A673 (cell line): ENCODE data around the gene IRS1. TPM values are rescaled to one million over a fixed set of nuclear protein-coding genes. Genes with fewer than 3 reads are reported as not detected.

Experiments used
- BruUV-seq: library from RNA; stranded (reverse); fragments of 400-500 nt; replicated peaks from 2 replicates; lab custom pipeline; 2021; lab: Mats Ljungman, UMichigan
- CTCF ChIA-PET: fragments of 300-600 bp; sonication (Branson Sonifier 250); formaldehyde crosslinking; loops from one replicate; lab custom pipeline; 2022; ENCODE audit warnings: antibody characterized with exemption; lab: Charles Lee
- POLR2A ChIA-PET: fragments of 300-600 bp; sonication (Branson Sonifier 250); formaldehyde crosslinking; loops from one replicate; lab custom pipeline; 2022; ENCODE audit warnings: antibody characterized with exemption; ENCODE audit not compliant: low non-redundant PET; lab: Charles Lee
- DNase-seq: peaks from one replicate; pipeline ENCODE4 v3.0.0-alpha.2; 2015; ENCODE audit warnings: low spot score
- H3K27ac ChIP-seq: fragments of 200-600 bp; sonication (generic); 2 replicates; pipeline ENCODE4 v1.5.1; 2016; ENCODE audit warnings: mixed run types, low read depth, mild to moderate bottlenecking, mixed read lengths, antibody characterized with exemption, low read length; ENCODE audit not compliant: poor library complexity, severe bottlenecking
- H3K27me3 ChIP-seq: fragments of 200-600 bp; sonication (generic); replicated peaks from 2 replicates; pipeline ENCODE4 v1.6.1; 2017; ENCODE audit warnings: mixed run types, low read depth, mild to moderate bottlenecking, mixed read lengths, antibody characterized with exemption, low read length; ENCODE audit not compliant: insufficient read depth, poor library complexity
- H3K36me3 ChIP-seq: fragments of 200-600 bp; sonication (generic); 2 replicates; pipeline ENCODE4 v1.6.1; 2016; ENCODE audit warnings: mixed run types, mild to moderate bottlenecking, mixed read lengths, antibody characterized with exemption, low read length; ENCODE audit not compliant: insufficient read depth, poor library complexity, severe bottlenecking
- H3K4me1 ChIP-seq: fragments of 200-600 bp; sonication (generic); 2 replicates; pipeline ENCODE4 v1.6.1; 2017; ENCODE audit warnings: mixed run types, mild to moderate bottlenecking, mixed read lengths, antibody characterized with exemption, low read length; ENCODE audit not compliant: insufficient read depth, poor library complexity, severe bottlenecking
- H3K4me3 ChIP-seq: fragments of 200-600 bp; sonication (generic); 2 replicates; pipeline ENCODE4 v1.5.1; 2016; ENCODE audit warnings: low read depth, mixed run types, mild to moderate bottlenecking, mixed read lengths, low read length; ENCODE audit not compliant: poor library complexity, severe bottlenecking
- H3K9me3 ChIP-seq: fragments of 200-600 bp; sonication (generic); 2 replicates; pipeline ENCODE4 v1.6.1; 2016; ENCODE audit warnings: mixed run types, low read depth, mild to moderate bottlenecking, mixed read lengths, antibody characterized with exemption, low read length; ENCODE audit not compliant: poor library complexity, severe bottlenecking
- EZH2 ChIP-seq: fragments of 200-600 bp; sonication (generic); IDR thresholded peaks from 2 replicates; pipeline ENCODE4 v1.6.1; 2017; ENCODE audit warnings: borderline replicate concordance, low read depth, mild to moderate bottlenecking, mixed read lengths, antibody characterized with exemption, low read length; ENCODE audit not compliant: poor library complexity, severe bottlenecking
- intact Hi-C: fragments of 100-400 bp; cut with micrococcal nuclease; formaldehyde crosslinking; loops from one replicate; pipeline ENCODE4 v1.10.0; 2022; ENCODE audit not compliant: unreplicated experiment
- total RNA-seq: library from RNA; stranded (reverse); gene quantifications from 2 replicates; pipeline ENCODE4 v1.2.3, GENCODE V29; 2021
- TF ChIP-seq, protein P1 (sequence below): fragments of 300-800, 200-600 bp; sonication (generic); conservative IDR thresholded peaks from 2 replicates; pipeline ENCODE4 v1.5.1; 2017; ENCODE audit warnings: low read depth, mild to moderate bottlenecking, antibody characterized with exemption, low read length, moderate library complexity, mixed read lengths

The IRS1 gene
- total RNA-seq, 1 experiment from 2014 or later: 29.3 TPM

DNA sequence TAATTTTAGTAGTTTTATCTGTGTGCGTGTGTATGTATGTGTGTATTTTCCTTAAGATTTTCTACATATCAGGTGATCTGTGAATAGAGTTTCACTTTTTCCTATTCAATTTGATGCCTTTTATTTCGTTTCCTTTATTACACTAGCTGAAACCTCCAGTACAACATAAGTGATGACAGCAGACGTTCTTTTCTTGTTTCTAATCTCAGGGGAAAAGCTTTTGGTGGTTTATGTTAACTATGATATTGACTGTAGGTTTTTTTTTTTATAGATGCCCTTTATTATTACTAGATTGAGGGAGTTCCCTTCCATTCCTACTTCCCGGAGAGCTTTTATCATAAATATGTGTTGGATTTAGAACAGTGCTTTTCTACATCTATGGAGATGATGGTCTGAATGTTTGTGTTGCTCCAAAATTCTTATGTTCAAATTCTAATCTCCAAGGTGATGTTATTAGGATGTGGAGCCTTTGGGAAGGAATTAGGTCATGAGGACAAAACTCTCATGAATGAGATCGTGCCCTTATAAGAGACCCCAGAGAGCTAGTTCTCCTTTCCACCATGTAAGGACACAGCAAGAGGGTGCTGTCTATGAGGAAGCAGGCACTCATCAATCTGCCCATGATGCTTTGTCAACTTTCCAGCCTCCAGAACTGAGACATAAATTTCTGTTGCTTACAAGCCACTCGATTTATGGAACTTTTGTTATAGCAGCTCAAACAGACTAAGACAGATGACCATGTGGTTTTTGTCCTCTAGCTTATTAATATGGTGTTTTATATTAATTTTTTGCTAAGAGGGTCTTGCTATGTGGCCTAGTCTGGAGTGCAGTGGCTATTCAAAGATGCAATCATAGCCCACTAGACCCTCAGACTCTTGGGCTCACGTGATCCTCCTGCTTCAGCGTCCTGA is 30.4 kb upstream of the IRS1 start:
- no peaks in the 10 kb centered on the region for H3K36me3 ChIP-seq
- DNase-seq: no peak
- H3K4me1 ChIP-seq: no peaks in the 10 kb centered on the region
- POLR2A ChIA-PET: no interaction called here
- no peak overlapping the region for H3K4me3 ChIP-seq
- H3K9me3 ChIP-seq: no peaks in the 10 kb centered on the region
- TF ChIP-seq, protein P1, sequence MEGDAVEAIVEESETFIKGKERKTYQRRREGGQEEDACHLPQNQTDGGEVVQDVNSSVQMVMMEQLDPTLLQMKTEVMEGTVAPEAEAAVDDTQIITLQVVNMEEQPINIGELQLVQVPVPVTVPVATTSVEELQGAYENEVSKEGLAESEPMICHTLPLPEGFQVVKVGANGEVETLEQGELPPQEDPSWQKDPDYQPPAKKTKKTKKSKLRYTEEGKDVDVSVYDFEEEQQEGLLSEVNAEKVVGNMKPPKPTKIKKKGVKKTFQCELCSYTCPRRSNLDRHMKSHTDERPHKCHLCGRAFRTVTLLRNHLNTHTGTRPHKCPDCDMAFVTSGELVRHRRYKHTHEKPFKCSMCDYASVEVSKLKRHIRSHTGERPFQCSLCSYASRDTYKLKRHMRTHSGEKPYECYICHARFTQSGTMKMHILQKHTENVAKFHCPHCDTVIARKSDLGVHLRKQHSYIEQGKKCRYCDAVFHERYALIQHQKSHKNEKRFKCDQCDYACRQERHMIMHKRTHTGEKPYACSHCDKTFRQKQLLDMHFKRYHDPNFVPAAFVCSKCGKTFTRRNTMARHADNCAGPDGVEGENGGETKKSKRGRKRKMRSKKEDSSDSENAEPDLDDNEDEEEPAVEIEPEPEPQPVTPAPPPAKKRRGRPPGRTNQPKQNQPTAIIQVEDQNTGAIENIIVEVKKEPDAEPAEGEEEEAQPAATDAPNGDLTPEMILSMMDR: no peak
- TF ChIP-seq EZH2: no peak
- no TSS peak for BruUV-seq
- H3K27ac ChIP-seq: no peak overlapping the region
- CTCF ChIA-PET: interaction anchor here (0.6 kb wide), 2 partner anchors 28 to 1164 kb away, joined by 3 to 6 read pairs; no protein-coding TSS in a partner anchor
- no peaks in the 10 kb centered on the region for H3K27me3 ChIP-seq
- intact Hi-C loops: no loop called here

DNA sequence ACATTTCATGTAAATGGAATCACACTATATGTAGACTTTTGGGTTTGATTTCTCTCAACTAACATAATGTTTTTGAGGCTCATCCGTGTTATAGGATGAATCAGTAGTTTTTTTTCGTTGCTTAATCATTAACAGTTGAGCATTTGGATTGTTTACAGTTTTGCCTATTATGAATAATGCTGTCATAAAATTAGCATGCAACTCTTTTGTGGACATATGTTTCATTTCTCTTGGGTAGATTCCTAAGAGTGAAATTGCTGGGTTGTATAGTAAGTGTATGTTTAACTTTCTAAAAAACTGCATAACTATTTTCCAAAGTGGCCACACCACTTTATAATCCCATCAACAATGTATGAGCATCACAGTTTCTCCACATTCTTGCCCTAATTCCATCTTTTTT is 28.6 kb upstream of the IRS1 start:
- ChIA-PET POLR2A (no interaction called here), CTCF (no interaction called here)
- Histone ChIP-seq H3K9me3 (no peaks in the 10 kb centered on the region), H3K36me3 (no peaks in the 10 kb centered on the region), H3K27me3 (no peaks in the 10 kb centered on the region), H3K4me1 (no peaks in the 10 kb centered on the region), H3K27ac (no peak overlapping the region), H3K4me3 (no peak overlapping the region)
- BruUV-seq: no TSS peak
- no peak for DNase-seq
- TF ChIP-seq, protein P1: no peak
- no peak for TF ChIP-seq EZH2
- intact Hi-C loops: no loop called here

DNA sequence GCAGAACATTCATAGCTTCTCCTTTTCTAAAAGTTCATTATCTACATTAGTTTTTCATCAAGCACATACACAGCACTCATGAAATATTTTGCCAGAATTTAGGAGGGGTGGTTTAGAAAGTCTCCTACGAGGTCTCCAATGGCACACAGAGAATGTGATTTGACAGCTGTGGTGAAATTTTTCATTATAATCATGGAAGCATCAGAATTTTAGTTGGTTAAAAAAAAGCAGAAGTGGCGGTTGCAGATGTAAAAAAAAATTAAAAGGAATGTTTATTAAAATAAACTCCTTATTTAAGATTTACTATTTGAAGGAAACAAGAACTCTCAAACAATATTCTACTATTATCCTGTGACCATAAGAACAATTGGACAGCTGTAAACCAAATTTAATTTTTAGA is 25.4 kb upstream of the IRS1 start:
- H3K4me1 ChIP-seq: no peaks in the 10 kb centered on the region
- CTCF ChIA-PET: no interaction called here
- DNase-seq: no peak
- H3K36me3 ChIP-seq: no peaks in the 10 kb centered on the region
- no peak for TF ChIP-seq EZH2
- TF ChIP-seq, protein P1: no peak
- no peak overlapping the region for H3K27ac ChIP-seq
- H3K27me3 ChIP-seq: no peaks in the 10 kb centered on the region
- no peaks in the 10 kb centered on the region for H3K9me3 ChIP-seq
- H3K4me3 ChIP-seq: no peak overlapping the region
- BruUV-seq: no TSS peak
- POLR2A ChIA-PET: interaction anchor here (0.5 kb wide), 1 partner anchor 228 kb away, joined by 7 read pairs; no protein-coding TSS in a partner anchor
- intact Hi-C loops: no loop called here
